GM21360 (cell line): ENCODE results near the gene PRKCE.

Experiments
- ATAC-seq: cut with Tn5 transposase; IDR thresholded peaks from one replicate; pipeline ENCODE4 v1.9.1; 2021; ENCODE audit warnings: mild to moderate bottlenecking, moderate library complexity; ENCODE audit not compliant: unreplicated experiment

PRKCE gene

DNA sequence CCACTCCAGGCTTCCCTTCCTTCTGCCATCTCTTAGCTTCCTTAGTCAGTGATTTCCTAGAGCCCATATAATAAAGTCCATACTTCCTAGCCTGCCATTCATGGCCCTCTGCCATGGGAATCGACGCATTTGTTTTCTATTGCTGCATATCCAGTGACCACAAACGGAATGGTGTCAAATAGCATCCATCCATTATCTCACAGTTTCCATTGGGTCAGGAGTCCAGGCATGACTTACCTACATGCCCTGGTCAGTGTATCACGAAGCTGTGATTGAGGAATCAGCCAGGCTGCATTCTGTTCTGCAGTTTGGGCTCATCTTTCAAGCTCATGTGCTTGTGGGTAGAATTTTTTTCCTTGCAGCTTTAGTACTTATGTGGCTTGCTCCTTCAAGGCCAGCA lies 436.0 kb downstream of the PRKCE start:
- no peak for ATAC-seq

DNA sequence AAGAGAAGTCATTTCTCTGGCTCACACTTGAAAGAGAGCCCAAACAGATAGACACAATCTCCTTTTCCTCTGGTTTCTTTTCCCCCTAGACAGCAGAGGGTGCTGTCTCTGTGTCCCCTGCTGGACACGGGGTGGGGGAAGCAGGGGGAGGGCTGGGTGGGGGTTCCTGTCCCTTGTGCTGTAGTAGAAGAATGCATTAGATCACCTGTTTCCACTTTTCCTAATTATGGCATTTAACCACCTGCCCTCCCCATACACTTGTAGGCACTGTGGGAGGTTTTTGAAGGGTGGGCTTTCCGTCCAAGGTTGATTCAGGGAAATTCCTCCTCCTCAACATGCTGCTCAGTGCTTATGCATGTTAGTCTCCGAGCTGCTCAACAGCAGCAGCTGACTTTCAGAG lies 439.5 kb downstream of the PRKCE start:
- ATAC-seq: no peak

DNA sequence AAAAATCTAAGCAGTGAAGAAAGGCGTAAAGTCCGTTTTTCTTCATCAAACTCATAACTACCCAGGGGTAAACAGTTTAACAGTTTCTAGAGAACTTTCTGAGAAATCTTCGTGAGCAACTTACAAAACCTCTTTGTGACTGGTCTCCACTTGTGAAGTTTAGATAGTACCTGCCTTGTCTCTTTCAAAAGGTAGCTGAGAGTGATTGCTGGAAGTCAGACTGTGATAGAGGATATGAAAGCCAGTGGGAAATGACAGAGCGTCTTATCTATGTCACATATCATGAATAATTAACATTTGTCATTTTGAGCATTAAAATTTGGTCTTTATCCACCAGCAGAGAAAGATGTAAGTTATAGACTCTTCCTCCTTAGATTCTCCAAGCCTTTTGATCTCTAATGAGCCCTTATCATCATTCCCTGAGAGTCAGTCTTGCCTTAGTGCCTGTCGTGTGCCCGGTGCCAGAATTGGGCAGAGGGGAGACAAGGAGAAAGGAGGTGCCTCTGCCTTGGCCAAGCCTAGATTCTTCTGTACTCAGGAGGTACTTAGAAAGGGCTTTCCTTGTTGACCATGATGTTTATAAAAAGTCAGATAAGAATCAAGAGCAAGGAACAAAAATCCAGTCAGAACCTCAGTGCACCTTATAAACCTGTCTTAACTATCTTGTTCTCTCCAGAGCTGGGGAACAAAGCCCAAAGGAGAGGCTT lies 440.6 kb downstream of the PRKCE start:
- ATAC-seq: no peak

DNA sequence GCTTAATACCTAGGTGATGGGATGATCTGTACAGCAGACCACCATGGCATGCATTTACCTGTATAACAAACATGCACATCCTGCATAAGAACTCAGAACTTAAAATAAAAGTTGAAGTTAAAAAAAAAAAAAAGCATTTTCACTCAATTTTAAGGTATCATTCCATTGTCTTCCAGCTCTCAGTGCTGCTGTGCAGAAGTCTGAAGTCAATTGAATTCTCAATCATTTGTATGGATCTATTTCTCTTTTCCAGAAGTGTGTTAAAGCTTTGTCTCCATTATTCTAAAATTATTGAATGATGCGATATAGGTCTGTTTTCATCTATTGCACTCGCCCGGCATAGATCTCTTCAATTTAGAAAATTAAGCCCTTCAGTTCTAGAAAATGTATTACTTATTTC lies 443.2 kb downstream of the PRKCE start:
- ATAC-seq: no peak

DNA sequence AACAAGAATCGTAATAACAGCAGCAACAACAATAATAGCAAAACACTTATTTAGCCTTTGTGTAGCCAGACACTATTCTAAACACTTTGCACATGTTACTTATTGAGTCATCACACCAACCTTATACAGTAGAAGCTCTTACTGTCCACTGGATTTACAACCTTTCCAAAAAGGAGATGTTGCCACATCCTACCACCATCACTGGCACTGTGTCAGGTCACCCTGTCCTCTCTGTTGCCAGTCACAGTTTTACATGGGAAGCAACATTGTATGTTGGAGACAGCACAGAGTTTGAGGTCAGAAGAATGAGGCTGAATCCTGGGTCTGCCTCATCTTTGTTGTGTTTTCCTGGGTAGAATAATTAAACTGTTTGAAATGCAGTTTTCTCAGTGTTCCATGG lies 444.4 kb downstream of the PRKCE start:
- no peak for ATAC-seq

DNA sequence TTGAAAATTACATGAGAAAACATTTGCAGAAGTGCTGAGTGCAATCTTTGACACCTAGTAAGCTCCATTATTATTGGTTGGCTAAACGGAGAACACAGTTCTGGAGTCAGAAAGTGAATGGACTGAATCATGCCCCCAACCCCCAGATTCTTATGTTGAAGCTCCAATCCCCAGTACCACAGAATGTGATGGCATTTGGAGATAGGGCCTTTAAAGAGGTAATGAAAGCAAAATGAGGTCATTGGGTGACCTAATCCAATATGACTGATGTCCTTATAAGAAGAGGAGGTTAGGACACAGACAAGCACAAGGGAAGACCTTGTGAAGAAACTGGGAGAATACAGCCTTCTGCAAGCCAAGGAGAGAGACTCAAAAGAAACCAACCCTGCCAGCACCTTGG lies 444.8 kb downstream of the PRKCE start:
- ATAC-seq: no peak

DNA sequence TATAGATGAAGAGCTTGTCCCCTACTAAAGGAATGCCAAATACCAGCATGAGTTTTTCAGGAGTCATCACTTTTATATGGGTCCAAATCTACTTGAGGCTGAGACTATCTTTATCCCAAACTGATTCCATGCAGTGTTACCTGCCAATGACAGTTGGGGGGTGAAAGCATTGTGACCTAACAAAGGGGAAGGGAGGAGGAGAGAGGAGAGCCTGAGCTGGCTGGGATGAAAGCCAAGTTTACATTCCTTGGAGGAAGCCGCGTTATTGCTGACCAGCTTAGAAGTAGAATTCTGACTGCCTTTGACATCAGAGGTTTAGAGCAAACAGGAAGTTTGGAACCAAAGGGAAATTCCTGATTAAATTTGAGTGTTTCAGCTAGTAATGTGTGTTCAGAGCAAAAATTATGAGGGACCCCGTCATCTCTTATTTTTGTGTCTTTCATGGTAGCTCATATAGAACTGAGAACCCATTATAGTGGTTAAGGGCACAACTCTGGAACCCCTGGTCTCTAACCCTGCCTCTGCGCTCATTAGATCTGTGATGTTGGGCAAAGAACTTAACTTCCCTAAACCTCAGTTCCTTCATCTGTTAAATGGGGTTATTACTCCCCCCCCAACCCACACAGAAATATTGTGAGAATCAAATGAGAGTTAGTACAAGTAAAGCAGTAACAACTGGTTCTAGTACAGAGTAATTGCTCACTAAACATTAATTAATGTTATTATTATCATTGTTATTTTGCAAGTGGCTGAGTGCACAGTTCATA lies 446.4 kb downstream of the PRKCE start:
- ATAC-seq: no peak

DNA sequence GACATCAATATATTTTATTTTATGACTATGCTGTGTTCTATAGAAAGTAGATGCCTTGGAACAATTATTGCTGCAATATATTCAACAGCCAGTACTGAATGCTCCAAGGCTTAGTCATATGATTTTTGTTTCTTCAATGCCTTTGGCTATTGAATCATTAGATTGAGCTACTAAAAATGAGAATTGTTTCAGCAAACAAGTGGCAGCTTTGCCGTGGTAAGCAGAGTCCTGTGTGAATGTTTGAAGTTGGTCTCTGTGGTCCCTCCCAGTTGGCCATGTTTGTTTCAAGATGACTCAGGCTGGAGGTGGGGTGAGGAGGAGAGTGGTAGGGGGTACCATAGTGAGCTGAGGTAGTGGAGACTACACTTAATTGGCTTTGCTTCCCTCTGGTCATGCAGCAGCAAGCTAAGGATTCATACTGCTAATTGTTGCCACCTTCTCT lies 447.2 kb downstream of the PRKCE start:
- ATAC-seq: no peak

DNA sequence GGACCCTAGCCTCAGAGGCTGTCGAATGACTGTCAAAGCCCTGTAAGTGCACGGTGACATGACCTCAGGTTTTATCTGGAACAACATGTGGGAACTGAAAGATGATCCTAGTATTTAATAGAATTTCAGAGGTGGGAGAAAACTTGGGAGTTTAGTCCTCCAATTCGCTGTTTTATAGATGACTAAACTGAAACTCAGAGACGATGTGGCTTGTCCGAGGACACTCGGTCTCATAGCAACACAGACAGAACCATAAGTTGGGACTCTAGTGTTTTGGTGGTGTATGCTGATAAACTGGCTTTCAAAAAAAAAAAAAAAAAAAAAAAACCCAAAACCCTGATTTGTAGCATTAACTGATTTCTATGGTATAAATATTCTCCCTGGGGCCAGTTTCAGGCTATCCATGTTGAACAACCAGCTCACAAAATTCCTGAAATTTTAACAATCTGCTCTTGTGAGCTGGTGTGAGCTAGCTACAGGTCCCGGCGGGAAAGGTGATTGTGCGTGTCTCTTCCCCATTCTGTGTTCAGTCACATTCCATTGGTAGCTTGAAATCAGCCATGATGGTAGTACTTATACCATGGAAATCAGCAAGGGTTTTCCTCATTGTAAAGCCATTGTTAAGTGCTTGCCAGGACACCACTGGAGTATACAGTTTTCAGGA lies 450.2 kb downstream of the PRKCE start:
- no peak for ATAC-seq

DNA sequence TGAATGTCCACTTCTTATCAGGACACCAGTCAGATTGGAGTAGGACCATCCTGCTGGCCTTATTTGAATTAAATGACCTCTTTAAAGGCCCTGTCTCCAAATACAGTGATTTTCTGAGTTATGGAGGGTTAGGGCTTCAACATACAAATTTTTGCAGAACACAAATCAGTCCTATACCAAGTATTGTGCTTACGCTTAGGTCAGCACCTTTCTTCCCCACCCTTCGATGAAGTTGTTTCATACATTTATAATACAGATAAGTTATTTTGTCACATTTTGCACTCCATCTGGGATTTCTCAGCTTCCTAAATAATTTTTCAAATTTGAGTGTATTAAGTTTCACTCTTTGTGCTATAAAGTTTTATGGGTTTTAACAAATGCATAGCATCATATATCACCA lies 455.2 kb downstream of the PRKCE start:
- no peak for ATAC-seq

DNA sequence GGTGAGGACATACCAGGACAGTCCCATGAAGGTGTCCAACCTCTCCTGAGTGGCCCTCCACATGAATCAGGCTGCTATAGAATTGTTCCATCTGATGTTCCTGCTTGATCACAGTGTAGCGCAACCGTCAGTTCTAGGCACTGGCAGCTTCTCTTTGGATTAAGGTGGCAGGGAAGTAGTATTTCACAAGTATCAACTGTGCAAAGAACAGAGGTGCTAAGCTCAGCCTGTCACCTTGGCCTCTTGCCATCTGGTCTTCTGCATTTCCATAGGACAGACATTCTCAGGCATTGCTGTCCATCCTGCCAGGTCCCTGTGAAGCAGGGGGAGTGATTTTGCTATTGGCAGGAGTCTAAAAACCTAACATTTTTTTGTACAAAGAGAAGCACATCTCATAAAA lies 463.5 kb downstream of the PRKCE start:
- ATAC-seq: no peak

DNA sequence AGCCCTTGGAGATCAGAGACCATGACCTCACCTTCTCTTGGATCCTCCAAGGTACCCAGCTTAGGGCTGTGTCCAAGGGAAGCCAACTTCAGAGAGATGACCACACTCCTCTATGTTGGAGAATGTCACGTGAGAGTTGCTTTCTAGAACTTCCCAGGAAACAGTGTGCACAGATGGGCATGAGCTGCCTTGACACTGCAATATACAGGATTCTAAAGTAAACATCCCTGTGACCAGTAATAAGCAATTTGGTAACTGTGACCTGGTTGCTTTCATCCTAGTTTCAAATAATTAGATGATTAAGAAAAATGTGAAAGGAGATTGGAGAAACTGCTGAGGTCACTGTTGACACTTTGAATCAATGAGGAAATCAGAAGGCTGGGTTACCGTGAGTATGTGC lies 464.7 kb downstream of the PRKCE start:
- no peak for ATAC-seq

DNA sequence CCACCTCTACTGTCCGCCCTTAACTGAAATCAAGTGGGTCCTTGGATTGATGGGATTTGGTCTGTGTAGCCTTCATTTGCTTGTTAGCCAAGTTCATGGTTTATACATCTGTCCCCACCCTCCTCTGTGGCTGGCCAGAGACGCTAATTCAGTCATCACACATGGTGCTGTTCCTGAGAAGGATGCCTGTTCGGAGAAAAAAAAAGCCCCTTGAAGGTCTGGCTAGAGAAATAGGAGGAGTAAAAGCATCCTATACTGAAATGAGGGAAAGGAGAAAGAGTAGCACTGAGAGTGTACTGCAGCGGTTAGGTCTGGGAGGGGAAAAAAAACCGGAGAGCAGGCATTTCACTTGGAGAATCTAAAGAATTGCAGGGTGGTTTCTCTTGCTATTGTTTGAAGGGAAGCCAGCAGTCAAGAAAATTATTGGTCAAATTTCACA lies 465.1 kb downstream of the PRKCE start:
- no peak for ATAC-seq

DNA sequence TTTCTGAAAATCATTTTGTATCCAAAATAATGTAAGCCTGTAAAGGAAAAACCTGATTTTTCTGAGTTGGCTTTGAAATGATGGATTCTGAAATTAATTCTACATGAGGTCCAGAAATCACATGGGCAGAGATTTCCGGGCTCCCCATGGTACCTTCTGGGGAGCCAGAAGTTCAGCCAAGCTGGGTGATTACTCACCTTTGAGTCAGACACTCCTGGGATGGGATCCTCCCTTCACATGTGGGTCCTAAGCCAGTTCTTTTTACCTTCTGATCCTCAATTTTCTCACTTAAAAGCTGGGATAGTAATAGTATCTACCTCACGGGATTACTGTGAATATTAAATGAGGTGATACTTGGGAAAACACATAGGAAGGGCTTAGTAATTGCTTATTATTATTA lies 465.9 kb downstream of the PRKCE start:
- ATAC-seq: no peak

DNA sequence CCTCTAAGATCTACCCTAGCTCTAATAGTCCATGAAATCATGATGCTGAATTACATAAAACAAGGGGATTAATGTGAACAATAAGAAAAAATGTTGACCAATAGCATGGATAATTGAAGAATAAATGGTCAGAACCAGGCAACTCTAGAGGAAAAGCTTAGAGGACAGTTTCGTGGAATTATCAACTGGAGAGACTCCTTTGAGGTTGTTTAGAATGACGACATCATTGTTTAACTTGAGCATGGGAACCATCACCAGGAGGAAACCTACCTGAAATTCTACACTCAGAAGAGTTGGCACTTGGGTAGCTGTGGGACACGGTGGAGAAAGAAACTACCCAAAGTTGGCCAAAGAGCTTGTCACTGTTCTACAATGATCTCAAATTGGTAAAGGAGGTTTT lies 466.5 kb downstream of the PRKCE start:
- ATAC-seq: no peak

DNA sequence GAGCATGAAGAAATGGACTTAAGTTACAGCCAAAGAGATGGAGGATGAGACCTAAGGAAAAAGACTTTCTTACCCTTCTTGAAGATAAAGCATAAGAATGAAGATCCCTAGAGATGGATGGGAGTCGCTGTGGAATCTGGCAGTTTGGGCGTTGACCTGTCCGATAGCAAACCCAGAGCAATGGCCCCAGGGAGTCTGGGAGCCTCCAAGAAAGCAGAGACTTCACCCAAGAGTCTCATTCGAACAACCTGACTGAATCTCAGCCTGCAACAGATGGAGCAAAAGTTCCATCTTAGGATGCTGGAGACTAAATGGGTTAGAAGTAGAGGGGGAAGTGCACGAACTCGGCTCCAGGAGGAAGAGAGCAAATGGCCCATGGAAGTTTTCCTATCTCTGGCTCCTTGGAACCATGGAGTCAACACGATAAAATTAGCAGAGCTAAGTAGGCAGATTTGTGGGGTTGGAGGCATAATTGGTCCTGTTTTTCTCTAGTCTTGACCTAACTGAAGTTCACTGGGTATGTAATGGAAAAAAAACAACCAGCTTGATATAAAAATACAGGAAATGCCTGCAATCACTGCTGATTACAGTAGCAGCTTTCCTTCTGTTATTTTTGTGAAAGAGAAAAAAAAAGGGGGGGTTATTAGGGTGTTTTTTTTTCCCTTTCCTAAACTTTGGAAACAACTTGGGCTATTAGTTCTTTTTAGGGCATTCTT lies 467.3 kb downstream of the PRKCE start:
- ATAC-seq: no peak

DNA sequence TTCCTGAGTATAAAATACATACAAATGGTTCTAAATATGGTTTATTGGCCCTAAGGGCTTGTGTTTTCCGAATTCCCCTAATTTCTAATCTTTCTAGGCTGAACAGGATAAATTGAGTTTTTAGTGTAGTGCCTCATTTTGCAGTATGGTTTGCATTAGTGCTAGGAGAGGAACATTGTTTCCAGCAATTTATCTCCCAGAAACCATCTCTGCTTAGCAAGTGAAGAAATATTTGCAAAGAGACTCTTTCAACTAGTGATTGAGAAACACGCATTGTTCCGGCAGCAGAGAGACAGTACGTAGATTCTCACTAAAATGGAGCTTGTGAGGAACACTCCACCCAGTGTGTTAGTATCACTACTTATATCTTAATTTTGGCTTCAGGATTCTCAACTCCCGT lies 468.0 kb downstream of the PRKCE start:
- no peak for ATAC-seq

DNA sequence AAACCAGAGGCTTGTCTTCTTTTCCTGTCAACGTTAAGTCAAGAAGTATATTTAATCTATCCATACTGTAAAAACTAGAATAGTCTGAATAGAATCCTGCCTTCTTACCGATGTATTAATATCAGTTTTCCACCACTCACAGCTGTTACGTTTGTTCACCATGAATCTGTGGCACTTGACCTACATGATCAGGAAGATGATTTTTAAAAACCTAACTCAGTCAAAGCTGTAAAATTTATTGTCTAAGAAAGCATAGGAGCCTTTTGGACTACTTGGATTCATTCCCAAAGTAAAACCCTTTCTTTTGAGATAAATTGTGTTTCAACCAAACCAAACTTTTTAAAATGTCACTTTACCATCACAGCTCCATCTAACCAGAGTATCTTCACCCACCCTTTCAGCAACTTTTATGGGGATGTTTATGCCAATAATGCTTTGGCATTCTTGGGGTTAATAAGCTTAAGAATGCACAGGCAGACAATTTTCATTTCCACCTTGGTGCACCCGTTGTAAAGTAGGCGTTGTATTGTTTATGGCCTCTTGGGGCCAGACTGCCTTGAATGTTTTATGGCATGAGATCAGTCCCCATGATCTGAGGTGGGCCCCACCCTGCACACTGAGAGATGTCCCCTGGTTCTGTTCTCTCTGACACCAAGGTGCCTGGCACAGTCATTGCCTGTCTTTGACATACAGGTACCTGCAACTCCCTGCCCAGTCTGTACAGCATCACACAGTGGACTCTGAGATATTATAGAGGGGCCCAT lies 469.5 kb downstream of the PRKCE start:
- no peak for ATAC-seq

DNA sequence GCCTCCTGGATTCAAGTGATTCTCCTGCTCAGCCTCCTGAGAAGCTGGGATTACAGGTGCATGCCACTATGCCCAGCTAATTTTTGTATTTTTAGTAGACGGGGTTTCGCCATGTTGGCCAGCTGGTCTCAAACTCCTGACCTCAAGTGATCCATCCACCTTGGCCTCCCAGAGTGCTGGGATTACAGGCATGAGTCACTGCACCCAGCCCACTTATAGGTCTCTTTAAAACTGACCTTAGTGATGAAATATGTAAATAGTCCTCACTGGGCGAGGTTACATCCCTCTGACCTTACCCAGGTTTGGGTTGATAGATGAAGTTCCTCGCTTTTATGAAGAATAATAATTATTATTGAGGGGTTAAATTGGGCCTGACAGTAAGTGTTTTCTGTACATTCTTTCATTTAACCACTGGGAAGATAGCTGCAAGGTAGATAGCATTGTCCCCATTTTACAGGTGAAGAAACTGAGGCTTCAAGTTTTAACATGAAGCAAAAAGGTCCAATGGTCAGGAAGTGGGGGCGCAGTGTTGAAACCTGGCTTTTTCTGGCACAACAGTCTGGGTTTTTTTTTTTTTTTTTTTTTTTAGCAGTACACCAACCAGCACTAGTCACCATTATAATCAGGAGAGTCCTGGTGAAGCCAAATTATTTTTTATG lies 471.0 kb downstream of the PRKCE start:
- no peak for ATAC-seq

DNA sequence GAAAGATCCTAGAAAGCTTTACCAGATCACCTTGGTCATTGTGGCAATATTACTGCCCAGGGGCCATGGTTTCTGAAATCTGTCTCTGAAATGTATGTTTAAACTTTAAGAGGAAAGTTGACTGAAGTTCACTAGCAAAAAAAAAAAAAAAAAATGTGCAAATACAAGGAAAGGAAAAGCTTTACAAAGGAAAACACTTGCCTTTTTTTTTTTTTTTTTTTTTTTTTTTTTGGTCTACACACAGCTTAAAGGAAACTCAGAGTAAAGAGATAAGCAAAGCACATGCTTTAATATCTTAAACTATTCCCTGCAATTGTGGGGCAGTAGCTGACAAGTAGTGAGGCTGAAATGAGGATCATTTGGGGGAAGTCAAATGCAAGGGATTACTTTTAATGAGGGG lies 471.5 kb downstream of the PRKCE start:
- ATAC-seq: no peak
